ENCODE data around the gene ANKRD13B.

Gene ANKRD13B

DNA sequence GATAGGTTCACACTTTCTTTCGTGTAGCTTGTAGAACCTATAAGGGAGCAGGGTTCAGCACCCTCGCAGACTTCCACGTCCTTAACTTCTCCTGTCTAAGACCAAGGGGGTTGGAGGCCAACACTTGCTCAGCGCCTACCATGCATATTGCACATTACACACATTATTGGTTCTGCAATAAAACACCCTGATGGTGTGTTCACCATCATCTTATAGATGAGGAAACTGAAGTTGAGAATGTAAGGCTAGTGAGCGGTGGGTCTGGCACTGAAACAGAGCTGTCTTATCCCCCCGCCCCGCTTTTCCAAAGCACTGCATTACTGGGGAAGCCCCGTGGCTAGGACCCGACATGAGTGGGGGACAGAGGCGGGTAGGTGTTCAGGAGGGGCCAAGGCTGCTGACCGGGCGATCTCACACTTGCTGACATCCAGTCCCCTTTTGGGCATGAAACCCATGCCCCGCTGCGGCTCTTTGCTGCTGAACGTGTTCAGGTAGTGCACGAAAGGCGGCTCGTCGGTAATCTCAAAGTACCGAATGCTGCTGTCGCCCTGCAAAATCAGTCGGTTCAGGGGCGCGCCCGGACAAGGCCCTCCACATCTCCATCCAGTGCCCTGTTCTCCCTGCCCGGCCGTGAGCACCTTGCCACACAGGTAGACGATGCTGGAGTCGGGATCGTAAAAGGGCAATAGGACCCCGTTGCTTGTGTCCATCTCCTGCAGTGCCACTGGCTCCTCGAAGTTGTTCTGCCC is 23.5 kb downstream of the ANKRD13B start:
- no peak for DNase-seq (ENCODE audit: low spot score)

DNA sequence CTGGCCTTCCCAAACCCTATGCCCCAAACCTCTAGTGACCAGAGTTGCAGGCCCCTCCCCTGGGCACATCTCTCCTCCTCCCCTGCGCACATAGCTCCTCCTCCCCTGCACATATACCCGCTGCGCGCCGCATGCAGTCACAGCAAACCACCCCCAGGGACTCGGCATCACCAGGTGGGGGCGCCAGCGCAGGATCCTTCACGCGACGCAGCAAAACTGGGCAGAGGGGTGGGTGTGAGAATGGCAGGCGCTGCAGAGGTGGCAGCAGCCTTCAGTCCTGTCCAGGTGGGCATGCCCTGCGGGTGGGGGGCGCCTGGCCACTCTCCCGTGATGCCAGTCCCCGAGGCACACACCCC is 24.2 kb downstream of the ANKRD13B start:
- DNase-seq (ENCODE audit: low spot score) = peak; percentile 70

DNA sequence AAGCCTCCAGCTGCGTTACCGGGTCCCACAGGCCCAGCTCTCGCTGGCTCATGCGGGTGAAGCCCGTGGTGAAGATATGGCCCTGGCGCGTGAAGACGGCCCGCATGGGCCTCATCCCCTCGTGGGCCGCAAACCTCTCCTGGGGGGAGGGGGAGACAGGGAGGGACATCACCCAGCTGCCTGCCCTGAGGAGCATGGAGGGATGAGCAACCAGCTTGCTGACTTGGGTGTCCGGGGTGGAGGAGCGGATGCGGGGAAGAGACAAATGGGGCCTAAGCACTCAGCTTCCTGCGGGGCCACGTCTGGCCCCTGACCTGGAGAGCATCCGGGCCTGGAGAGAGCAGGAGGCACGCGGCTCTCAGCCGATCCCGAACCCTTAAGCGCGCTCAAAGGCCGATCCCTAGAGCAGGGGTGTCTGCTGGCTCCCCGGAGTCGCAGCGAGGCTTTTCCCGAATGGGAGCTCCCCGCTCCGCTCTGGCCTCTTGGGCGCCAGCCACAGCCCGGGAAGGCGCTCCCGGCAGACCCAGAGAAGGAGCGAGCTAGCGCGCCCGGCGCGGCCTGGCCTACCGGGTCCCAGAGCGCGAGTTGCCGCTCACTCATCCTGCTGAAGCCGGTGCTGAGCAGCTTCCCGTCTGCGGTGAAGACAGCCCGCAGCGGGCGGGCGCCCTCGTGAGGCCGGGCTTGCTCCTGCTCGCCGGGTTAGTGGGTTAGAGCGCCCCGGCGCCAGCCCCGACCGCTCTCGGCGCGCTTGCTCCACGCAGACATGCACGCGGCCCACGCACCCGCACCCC is 24.7 kb downstream of the ANKRD13B start:
- DNase-seq (ENCODE audit: low spot score) = peak; percentile 77

DNA sequence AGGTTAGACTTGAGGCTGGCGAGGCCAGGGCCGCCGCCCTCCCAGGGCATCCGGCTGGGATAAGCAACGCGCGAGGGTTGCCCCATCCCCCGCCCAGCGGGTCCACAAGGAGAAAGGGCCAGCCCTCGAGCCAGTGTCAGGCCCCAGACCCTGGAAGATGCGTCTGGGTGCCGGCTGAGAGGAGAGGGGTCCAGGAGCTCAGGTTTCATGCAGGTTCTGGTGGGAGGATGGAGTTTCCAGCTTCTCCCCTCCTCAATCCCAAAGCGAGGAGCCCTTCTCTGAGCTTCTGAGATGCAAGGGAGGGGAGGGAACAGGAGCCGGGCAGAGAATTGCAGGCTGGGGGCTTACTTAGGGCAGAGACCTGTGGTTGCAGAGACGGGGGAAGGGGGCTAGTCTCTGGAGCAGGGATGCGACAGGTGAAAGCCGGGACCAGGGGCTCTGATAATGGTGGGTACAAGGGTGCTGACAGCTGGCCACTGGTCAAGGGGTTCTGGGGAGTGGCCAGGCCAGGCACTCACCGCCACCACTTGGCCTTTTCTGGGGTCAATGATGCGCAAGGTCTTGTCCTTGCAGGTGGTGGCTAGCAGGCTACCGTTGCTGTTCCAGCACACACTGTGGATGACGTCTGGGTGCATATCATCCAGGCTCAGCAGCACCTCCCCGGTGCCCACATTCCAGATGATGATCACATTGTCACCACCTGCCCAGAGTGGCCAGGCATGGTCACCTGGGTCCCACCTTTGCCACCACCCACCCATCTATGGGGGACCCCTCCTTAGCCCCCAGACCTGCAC is 25.5 kb downstream of the ANKRD13B start:
- DNase-seq (ENCODE audit: low spot score) = no peak

DNA sequence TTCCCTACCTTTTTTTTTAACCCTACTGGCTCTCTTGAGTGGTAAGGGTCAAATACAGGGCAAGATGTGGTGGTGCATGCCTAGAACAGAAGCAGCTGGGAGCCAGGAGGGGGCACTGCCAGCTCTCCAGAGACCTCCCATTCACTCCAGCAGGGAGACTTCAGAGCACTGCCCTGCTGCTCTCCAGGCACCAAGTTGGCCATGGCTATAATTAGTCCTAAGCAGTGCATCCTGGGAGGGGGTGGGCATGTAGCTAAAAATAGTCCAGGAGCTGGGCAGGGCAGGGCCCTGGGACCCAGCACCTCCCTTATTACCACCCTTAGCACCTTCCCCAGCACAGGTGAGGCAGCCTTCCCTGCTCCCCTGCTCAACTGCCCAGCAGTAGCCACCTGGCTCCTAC is 26.3 kb downstream of the ANKRD13B start:
- DNase-seq (ENCODE audit: low spot score) = peak; percentile 58

DNA sequence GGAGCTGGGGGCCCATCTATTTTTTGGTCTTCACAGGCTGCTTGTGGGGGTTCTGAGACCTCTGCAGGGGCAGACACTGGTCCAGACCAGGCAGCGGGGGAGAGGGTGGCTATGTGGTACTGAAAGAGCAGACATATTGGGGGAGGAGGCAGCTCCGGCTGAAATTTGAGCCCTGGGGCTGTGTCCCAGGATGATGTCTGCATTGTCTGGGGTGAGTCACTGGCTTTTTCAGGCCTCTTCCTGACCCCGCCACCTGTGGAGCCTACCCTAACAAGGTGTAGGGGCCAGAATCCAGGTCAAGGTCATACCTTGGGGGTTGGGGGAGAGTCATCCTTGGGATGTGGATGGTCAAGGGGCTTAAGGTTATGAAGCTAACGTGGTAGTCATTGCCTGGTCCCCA is 27.3 kb downstream of the ANKRD13B start:
- DNase-seq (ENCODE audit: low spot score) = peak; percentile 58

DNA sequence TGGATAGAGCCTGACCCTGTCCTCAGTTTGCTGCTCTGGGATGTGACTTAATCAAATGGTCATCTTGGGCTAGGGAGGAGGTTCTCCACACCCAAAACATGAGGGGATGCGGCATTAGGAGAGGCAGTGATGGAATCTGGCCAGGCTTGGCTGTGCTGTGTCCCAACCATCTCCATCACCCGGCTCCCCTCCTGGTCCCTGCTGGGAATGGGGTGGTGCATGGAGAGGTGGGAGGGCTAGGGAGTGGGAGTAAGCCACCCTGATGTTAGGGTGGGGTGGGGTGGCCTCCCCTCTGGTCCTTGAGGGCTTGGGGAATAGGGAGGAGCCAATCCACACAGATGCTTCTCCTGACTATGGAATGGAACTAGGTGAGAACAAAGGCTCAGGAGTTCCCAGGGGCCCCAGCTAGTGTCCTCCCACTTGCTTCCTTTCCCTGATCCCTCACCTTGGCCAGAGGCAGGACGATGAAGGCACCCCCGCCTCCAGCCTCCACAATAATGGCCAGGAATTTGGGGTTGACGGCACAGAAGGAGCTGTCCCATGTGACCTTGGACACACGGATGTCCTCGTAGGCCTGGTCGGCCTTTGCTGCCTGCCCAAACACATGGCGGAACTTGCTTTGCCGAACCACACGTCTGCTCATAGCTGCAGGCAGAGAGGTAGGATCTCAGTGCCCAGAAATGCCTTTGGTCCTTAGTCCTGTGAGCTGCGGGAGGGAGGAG is 28.0 kb downstream of the ANKRD13B start:
- DNase-seq (ENCODE audit: low spot score) = no peak

DNA sequence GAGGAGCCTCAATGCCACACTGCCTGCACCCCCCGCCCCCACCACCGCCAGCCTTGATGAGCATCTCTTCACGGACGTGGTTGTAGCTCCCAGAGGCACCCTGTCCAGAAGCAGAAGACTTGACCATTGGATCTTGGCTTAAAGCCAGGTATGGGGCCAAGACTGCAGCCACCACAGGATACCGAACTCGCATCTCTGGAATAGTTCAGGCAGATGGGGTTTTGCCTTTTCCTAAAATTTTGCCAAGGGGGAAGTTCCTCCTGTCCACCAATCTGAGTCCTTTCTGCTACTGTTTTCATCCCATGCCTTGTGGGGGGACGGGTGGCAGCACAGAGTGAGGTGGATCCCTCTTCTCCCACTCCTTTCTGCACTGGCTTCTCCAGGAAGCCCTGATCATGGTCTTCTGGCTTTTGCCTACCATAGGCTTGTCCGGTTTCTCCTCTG is 28.8 kb downstream of the ANKRD13B start:
- peak; percentile 51 for DNase-seq (ENCODE audit: low spot score)

DNA sequence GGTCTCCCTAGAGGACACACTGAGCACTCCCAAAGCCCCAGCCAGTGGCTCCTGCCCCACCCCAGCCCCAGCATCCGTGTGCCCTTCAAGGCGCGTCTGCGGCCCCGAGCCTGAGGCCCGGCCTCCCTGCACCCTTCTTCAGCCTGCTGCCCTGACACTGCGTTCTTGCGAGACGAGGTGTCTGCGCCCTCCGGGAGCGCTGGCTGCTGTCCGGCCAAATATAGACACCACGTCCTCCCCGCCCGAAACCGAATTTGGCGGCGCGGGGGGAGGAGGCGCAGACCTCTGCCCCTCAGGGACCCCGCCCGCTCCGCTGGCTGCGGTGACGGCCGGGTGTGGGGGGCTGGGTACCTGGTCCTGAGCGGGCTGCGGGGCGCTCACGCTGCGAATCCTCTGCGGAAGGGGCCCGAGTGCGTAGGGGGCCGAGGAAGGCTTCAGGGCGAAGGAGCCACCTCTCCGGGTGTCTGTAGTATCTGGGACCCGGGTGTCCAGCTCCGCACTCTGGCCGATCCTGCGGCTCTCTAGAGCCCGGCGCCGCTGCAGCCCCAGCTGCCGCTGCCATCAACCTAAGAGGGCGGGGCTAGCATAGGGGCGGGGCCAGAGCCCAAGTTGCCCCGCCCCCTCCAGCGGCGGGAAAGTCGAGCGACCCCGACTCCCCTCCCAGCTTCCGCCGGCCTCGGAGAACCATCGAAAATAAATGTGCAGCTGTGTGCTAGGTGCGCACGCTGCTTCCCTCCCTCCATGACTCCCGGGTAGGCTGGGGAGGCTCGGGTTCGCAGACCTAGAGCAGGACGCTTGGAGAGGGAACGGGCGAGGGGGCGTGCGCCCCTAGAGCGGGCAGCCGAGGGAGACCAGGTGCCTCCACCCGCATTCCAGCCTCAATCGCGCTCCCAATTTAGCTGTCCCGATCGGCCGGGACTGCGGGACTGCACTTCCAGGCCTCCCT is 29.7 kb downstream of the ANKRD13B start, which contains the start of gene CORO6:
Gene CORO6 (minus strand): TSS at position 576 of the 946 bp plus-strand sequence. CDS start 1,491 bp downstream, outside the sequence.
- peak; percentile 32 for DNase-seq (ENCODE audit: low spot score)

DNA sequence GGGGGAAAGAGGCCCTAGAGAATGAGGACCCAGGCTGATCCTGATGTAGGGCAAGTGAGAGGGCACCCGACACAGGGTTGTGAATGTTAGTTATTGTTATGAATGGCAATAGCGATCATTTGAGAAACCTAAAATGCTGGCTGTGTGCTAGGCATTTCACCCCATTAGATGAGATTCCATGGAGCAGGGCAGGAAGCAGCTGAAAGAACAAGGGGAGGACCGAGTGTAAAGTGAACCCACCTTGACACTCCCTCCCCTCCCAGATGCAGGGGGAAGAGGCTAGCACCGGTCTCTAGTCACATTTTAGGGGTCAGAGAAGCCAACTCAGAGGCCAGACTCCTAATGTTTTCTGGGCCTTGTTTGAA is 30.3 kb downstream of the ANKRD13B start:
- DNase-seq (ENCODE audit: low spot score) = no peak

DNA sequence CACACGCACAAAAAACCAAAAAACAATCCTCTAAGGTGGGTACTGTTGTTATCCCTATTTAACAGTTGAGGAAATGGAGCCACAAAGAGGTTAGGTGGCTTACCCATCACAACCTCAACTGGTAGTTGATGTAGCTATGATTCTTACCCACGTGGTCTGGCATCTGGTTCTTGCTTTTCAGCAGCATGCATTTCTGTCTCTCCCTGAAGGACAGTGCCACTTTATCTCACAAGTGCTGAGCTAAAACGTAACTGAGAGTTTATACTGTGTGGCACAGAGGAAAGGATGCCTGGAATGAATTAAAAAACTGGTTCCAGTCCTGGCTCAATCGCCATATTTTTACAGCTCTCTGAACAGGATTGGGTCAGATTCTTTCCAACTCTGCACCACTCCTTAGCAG is 31.7 kb downstream of the ANKRD13B start:
- no peak for DNase-seq (ENCODE audit: low spot score)

DNA sequence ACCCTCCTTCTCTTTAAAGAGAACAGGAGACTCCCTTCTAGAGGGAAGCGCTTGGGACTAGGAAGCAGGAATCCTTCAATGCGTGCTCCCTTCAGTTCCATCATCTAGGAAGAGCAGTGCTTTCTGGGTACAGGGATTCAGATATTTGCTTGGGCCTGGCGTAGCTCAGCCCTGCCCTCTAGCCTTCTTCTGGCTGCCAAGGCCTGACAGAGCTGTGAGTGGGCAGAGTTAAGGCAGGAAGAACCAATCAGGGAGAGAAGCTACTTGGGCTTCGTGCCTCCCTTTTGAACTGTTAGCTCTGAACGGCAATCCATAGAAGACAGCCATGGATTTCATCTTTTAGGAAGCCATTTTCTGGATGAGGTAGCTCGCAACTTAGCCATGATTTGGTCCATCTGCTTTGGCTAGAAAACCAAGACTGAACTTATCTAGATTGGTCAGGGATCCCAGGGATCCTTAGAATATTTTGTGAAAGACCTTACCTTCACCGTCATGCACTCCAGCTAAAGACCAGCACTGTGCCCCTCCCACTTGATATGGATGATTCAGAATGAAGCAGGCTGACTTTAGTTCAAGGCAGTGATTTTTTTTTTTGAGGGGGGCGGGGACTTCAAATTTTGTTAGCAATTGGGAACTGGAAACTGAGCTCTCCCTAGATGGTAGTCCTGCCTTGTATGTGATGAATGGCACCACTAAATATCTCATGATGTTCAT is 32.3 kb downstream of the ANKRD13B start:
- DNase-seq (ENCODE audit: low spot score) = peak; percentile 37

DNA sequence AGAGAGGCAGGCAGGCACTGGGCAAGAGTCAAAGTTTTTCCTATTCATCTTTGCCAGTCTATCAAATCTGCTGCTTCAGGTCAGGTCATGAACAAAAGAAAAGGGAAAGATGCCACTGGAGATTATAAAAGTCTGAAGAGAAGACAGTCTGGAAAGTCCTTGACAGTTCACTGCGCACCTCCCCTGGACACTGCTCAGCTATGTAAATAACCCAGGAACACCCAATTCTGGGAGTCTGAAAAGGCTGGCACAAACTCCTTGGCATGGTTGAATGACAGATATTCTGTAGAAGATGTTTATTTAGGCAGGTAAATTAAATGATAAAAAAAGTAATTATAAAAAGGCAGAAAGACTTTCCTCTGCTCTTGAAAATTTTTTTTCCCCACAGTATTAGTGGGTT is 35.0 kb downstream of the ANKRD13B start:
- DNase-seq (ENCODE audit: low spot score) = no peak

DNA sequence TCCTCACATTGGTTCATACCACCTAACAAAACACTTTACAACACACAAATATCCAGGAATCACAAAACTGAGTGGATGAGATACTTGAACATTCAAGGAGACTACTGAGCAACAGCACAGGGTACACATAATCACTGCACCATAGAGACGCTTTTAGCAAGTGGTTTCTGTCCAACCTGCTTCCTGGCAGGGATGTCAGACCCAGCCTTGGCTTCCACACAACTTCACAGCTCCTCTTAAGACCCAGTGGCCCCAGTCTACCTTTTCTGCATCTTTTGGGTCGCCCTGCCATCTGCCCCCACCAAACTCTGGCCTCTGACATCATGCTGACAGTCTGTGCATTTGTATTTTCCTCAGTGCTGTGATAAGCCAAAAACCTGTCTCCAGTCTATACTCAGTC is 35.7 kb downstream of the ANKRD13B start:
- no peak for DNase-seq (ENCODE audit: low spot score)

DNA sequence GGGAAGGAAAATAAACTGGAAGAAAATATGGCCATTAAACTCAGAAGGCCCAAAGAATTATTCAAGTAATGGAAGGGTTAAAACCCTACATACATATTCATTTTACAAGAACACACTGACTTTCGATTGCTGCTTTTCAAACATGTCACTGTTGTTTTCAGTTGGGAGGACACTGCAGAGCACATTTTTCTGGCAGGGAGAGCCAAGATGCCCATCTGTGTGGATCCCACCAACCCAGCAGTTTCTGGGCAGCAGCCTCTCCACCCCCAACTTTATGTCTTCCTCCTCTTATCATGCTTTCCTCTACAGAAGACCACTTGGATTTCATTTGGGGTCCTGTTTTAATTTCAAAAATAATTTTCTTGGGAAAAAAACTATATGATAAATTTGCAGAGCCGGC is 36.9 kb downstream of the ANKRD13B start:
- no peak for DNase-seq (ENCODE audit: low spot score)

DNA sequence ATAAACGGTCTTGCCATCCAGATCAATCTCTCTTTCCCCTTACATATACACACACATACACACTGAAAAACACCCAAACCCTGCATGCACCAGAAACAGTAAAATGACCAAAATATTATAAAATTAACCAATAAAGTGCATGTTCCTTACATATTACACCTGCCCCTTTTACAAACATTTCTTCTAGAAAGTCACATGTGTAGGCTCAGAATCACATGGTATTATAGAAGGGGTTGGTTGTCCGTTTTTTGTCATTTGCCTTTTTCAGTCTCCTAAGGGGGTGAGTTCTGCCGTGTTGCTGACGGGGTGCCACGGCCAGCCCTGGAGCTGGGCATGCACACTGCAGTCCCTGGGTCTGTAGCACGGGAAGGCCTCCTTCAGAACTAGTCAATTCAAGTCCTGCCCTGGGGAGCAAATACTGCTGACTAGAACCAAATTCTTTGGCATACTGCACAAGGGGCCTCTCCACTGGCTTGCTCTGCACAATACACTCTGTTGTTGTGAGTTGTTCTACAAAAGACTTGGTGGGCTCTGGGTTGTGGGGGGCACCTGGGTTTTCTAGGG is 37.8 kb downstream of the ANKRD13B start:
- DNase-seq (ENCODE audit: low spot score) = no peak

DNA sequence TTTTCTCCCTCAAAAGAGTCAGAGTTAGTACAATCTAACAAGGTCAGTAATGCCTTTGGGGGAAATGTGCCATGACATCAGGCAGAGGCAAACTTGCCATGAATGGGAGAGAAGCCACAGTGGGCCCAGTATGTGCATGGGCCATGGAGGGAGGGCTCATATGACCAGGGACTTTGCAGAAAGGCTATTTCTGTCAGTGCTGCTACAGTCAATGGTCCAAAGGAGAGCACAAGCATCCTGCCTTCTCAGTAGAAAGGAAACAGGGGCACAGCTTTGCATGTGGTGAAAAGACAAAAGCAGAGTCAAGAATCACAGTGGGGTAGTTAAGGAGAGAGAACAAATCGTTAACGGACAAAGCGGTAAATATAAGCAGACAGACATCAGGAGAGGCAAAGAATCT is 41.0 kb downstream of the ANKRD13B start:
- no peak for DNase-seq (ENCODE audit: low spot score)

DNA sequence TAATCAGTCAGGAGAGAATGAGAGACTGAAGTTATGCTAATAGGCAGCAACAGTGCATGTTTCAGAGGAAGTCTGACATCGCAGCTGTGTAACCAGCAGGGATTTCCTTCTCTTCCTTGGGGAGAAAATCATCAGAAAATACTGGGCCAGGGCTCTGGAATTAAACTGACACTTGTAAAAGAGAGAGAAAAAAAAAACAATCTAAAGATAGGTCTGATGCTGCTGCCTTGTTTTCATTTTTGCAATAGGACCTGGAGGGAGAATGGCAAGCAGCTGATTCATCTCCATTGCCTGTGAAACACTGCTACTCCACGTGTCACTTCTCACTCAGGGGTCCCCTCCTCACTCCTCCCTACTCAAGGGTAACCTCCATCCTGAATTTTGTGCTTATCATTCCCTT is 47.5 kb downstream of the ANKRD13B start:
- DNase-seq (ENCODE audit: low spot score) = no peak

DNA sequence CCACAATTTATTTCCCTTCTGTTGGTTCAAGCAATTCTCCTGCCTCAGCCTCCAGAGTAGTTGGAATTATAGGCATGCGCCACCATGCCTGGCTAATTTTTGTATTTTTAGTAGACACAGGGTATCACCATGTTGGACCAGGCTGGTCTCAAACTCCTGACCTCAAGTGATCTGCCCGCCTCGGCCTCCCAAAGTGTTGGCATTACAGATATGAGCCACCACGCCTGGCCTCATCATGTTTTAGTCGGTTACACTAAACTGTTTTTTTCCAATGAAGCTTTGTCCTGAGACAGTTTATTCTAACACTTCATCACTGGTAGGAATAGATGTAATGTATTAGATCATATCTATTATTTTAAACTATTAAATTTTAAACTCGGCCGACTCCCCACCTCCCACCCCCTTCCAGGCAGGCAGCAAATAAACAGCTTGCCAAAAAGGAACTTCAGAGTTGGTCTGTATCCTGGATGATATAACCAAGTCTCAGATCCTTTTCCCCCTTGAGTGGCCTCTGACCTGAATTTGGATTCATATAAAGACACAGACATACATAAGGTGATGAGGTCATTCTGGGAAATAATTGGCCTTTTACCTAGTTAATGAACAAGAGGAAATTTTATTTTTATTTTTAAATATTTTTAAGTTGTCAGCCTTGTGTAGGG is 48.2 kb downstream of the ANKRD13B start:
- DNase-seq (ENCODE audit: low spot score) = no peak

Data from SW480 (cell line).